Loucy (cell line): ENCODE results near the gene ITPKB.

Experiments used
- CTCF ChIP-seq: fragments of 200-600 bp; sonication (generic); conservative IDR thresholded peaks from 2 replicates; pipeline ENCODE4 v1.5.1; 2014; ENCODE audit warnings: mild to moderate bottlenecking, antibody characterized with exemption, low read length
- EZH2phosphoT487 ChIP-seq: fragments of 200-600 bp; IDR thresholded peaks from 2 replicates; pipeline ENCODE4 v1.6.1; 2018; ENCODE audit warnings: antibody characterized with exemption, mild to moderate bottlenecking, moderate library complexity, borderline replicate concordance

- TF ChIP-seq CTCF (no peak), EZH2phosphoT487 (no peak)
Observed at GRCh38 chr1:226627050-226627755, 111.9 kb downstream of the ITPKB start.
